GM12878 (cell line): Measurements from ENCODE around the gene C2CD5. TPM values are rescaled to one million over a fixed set of nuclear protein-coding genes. Genes with fewer than 3 reads are reported as not detected.

Source experiments
- ATAC-seq: fragments of 200-7000 bp; cut with Tn5 transposase; 3 replicates; pipeline ENCODE4 v1.9.1; 2020; ENCODE audit warnings: mild to moderate bottlenecking, moderate library complexity
- BruUV-seq: library from RNA; stranded (reverse); fragments of 400-500 nt; replicated peaks from 2 replicates; lab custom pipeline; 2021; lab: Mats Ljungman, UMichigan
- CTCF ChIA-PET: fragments of 300-600 bp; sonication (Branson Sonifier 250); formaldehyde crosslinking; extraction: SDS; loops from one replicate; lab custom pipeline; 2021; ENCODE audit warnings: inconsistent platforms; lab: Yijun Ruan, JAX
- POLR2A ChIA-PET: fragments of 350-600 bp; formaldehyde crosslinking; extraction: SDS; loops from one replicate; lab custom pipeline; 2021; ENCODE audit warnings: inconsistent platforms; lab: Charles Lee
- RAD21 ChIA-PET: fragments of 300-600 bp; sonication (Branson Sonifier 250); formaldehyde crosslinking; loops from one replicate; lab custom pipeline; 2023; ENCODE audit warnings: antibody characterized with exemption; ENCODE audit not compliant: unreplicated experiment; lab: Charles Lee
- SMC1A ChIA-PET: fragments of 300-600 bp; sonication (Branson Sonifier 250); formaldehyde crosslinking; loops from one replicate; lab custom pipeline; 2023; ENCODE audit not compliant: unreplicated experiment, uncharacterized antibody; lab: Charles Lee
- DNase-seq: peaks from one replicate; pipeline ENCODE4 v3.0.0-alpha.2; 2011; ENCODE audit warnings: low read depth, low spot score
- FAIRE-seq: peaks from 3 replicates; lab custom pipeline; 2011; peaks lifted over from hg19 to GRCh38; lab: Jason Lieb, UNC
- H2AFZ ChIP-seq: 2 replicates; pipeline ENCODE4 v1.6.0; 2011; ENCODE audit warnings: low read depth, low read length, control low read depth; ENCODE audit not compliant: control insufficient read depth
- H3K27ac ChIP-seq: 2 replicates; pipeline ENCODE4 v1.5.1; 2011; ENCODE audit warnings: control low read depth; ENCODE audit not compliant: control insufficient read depth, insufficient read depth
- H3K27me3 ChIP-seq, 2 experiments: replicated peaks in 1 of 2; 2 replicates each; pipeline versions ENCODE4 v1.6.0 to v1.6.1; 2011; ENCODE audit warnings: low read length in 1 of 2; ENCODE audit not compliant: control insufficient read depth in 2 of 2, insufficient read depth in 2 of 2
- H3K36me3 ChIP-seq, 2 experiments: 2 replicates each; pipeline ENCODE4 v1.5.1; 2011; ENCODE audit warnings: low read length in 1 of 2; ENCODE audit not compliant: control insufficient read depth in 2 of 2, insufficient read depth in 2 of 2
- H3K4me1 ChIP-seq: 2 replicates; pipeline ENCODE4 v1.6.1; 2011; ENCODE audit warnings: mild to moderate bottlenecking, low read length, moderate library complexity, mixed read lengths; ENCODE audit not compliant: control insufficient read depth, insufficient read depth
- H3K4me2 ChIP-seq: 2 replicates; pipeline ENCODE4 v1.6.0; 2011; ENCODE audit warnings: control low read depth; ENCODE audit not compliant: control insufficient read depth, insufficient read depth
- H3K4me3 ChIP-seq: fragments of 200-600 bp; sonication (generic); 2 replicates; pipeline ENCODE4 v1.5.1; 2016
- H3K79me2 ChIP-seq: 2 replicates; pipeline ENCODE4 v1.6.0; 2011; ENCODE audit warnings: low read length; ENCODE audit not compliant: control insufficient read depth, insufficient read depth
- H3K9ac ChIP-seq: 2 replicates; pipeline ENCODE4 v1.8.0; 2011; ENCODE audit warnings: low read length, control low read depth, mixed read lengths; ENCODE audit not compliant: control insufficient read depth, insufficient read depth
- H3K9me3 ChIP-seq: replicated peaks from 3 replicates; pipeline ENCODE4 v1.5.1; 2011; ENCODE audit warnings: mild to moderate bottlenecking, low read length; ENCODE audit not compliant: control insufficient read depth, insufficient read depth
- H4K20me1 ChIP-seq: 2 replicates; pipeline ENCODE4 v1.6.0; 2011; ENCODE audit not compliant: control insufficient read depth, insufficient read depth
- CBX3 ChIP-seq: fragments of 200-600 bp; sonication (generic); IDR thresholded peaks from 2 replicates; pipeline ENCODE4 v1.6.1; 2016; ENCODE audit warnings: low read depth, borderline replicate concordance
- DPF2 ChIP-seq: fragments of 450-650 bp; IDR thresholded peaks from 2 replicates; pipeline ENCODE4 v1.6.1; 2017; ENCODE audit warnings: mild to moderate bottlenecking
- REST ChIP-seq: IDR thresholded peaks from 2 replicates; pipeline ENCODE4 v1.6.1; 2012; ENCODE audit warnings: mild to moderate bottlenecking, low read depth, low read length
- ZNF207 ChIP-seq: fragments of 450-650 bp; IDR thresholded peaks from 2 replicates; pipeline ENCODE4 v1.6.1; 2014; ENCODE audit warnings: antibody characterized with exemption, mild to moderate bottlenecking, borderline replicate concordance
- ZNF687 ChIP-seq: fragments of 450-650 bp; IDR thresholded peaks from 2 replicates; pipeline ENCODE4 v1.6.1; 2017; ENCODE audit warnings: mild to moderate bottlenecking, moderate library complexity
- WGBS: methylation state at CpG from one replicate; pipeline ENCODE4 v1.1.6; 2016; ENCODE audit warnings: low lambda C conversion rate; ENCODE audit not compliant: insufficient replicate concordance, insufficient coverage; ENCODE audit errors: missing lambda C conversion rate; 5-methylcytosine and 5-hydroxymethylcytosine counted together
- in situ Hi-C: fragments of 300-500 bp; cut with MboI; formaldehyde crosslinking; loops from 9 replicates; pipeline ENCODE4 v1.14.3; 2018; ENCODE audit warnings: mixed read lengths
- intact Hi-C: fragments of 100-400 bp; cut with micrococcal nuclease; formaldehyde crosslinking; loops from one replicate; pipeline ENCODE4 v1.14.2; 2022; ENCODE audit not compliant: unreplicated experiment
- polyA plus RNA-seq, 11 experiments: library from polyadenylated mRNA; depleted of rRNA in 4 of 11; unstranded in 6 of 11; stranded (reverse) in 5 of 11; fragments of >200 nt; fragmentation: Nextera tagmentation in 4 of 11; fragmentation: Illumina TruSeq in 1 of 11; extraction: Ambion mirVana in 4 of 11; extraction: Trizol in 1 of 11; gene quantifications; 1 replicate in 1 of 11; 2 replicates in 10 of 11; pipeline versions ENCODE4 v1.2.1 to v1.2.3, GENCODE V29; 2011 to 2016; ENCODE audit warnings: inconsistent platforms in 2 of 11, missing spikeins in 2 of 11, low read depth in 1 of 11
- total RNA-seq, 4 experiments: library from RNA; depleted of rRNA in 3 of 4; stranded (reverse); fragments of >200 nt in 3 of 4; fragmentation: Illumina TruSeq in 1 of 4; extraction: Trizol in 1 of 4; gene quantifications; 2 replicates each; pipeline versions ENCODE4 v1.2.1 to v1.2.3, GENCODE V29; 2013 to 2021

The C2CD5 gene
- total and polyA plus RNA-seq, 10 of the 15 experiments (the other 5 are each of a cell fraction or from before 2014, with no cell fraction given) = 7.7 to 55.0 (median 27.0) TPM

GRCh38 chr12:22574921-22575320 lies 30.6 kb upstream of the C2CD5 start:
- H3K4me3 ChIP-seq = no peak overlapping the region
- WGBS = 40% methylated on average over 3 of the region's 3 CpGs
- ATAC-seq = no peak
- no peaks in the 10 kb centered on the region for H3K36me3 ChIP-seq
- H4K20me1 ChIP-seq = no peaks in the 10 kb centered on the region
- TF ChIP-seq DPF2 (no peak), ZNF687 (no peak), CBX3 (no peak), REST (no peak), ZNF207 (no peak)
- ChIA-PET SMC1A (interaction anchor here (0.5 to 1.5 kb wide), 2 partner anchors 100 to 114 kb away, joined by 3 read pairs; no protein-coding TSS in a partner anchor), POLR2A (no interaction called here), RAD21 (no interaction called here), CTCF (no interaction called here)
- H3K4me2 ChIP-seq = no peak overlapping the region
- intact Hi-C loops = no loop called here
- no peaks in the 10 kb centered on the region for H3K79me2 ChIP-seq
- no TSS peak for BruUV-seq
- H3K9ac ChIP-seq = no peak overlapping the region
- no peak overlapping the region for H2AFZ ChIP-seq
- FAIRE-seq = no peak
- H3K27me3 ChIP-seq = no peaks in the 10 kb centered on the region
- H3K4me1 ChIP-seq = no peaks in the 10 kb centered on the region
- no peak for DNase-seq
- H3K27ac ChIP-seq = no peak overlapping the region
- in situ Hi-C loops = no loop called here
- no peaks in the 10 kb centered on the region for H3K9me3 ChIP-seq
